K562 (cell line): Measurements from ENCODE around the gene CENPP. TPM values are rescaled to one million over a fixed set of nuclear protein-coding genes. Genes with fewer than 3 reads are reported as not detected.

Source experiments
- ATAC-seq: fragments of 200-7000 bp; cut with Tn5 transposase; 3 replicates; pipeline ENCODE4 v1.9.1; 2020; ENCODE audit warnings: moderate library complexity
- BruUV-seq: library from RNA; stranded (reverse); fragments of 400-500 nt; replicated peaks from 2 replicates; lab custom pipeline; 2021; lab: Mats Ljungman, UMichigan
- CTCF ChIA-PET: fragments of 300-600 bp; formaldehyde crosslinking; extraction: SDS; loops from one replicate; lab custom pipeline; 2021; ENCODE audit warnings: low intra/inter-chr PET ratio; lab: Yijun Ruan, JAX
- POLR2A ChIA-PET: fragments of 300-600, 350-650 bp; sonication (Branson Sonifier 250); formaldehyde crosslinking; extraction: SDS; loops from one replicate; lab custom pipeline; 2021; ENCODE audit warnings: antibody characterized with exemption, inconsistent platforms; lab: Yijun Ruan, JAX
- DNase-seq, 4 experiments: peaks; one replicate each; pipeline versions ENCODE4 v3.0.0 to v3.0.0-alpha.2; 2011 to 2018; ENCODE audit warnings: low spot score in 3 of 4, mixed read lengths in 3 of 4; ENCODE audit errors: extremely low read depth in 1 of 4
- FAIRE-seq: peaks from 2 replicates; lab custom pipeline; 2011; peaks lifted over from hg19 to GRCh38; lab: Jason Lieb, UNC
- H2AFZ ChIP-seq: 2 replicates; pipeline ENCODE4 v1.6.0; 2011; ENCODE audit warnings: low read depth, low read length, control low read depth, inconsistent platforms
- H3K27ac ChIP-seq: fragments of 200-600 bp; 3 replicates; pipeline ENCODE4 v1.8.0; 2011; ENCODE audit warnings: low read depth, mild to moderate bottlenecking, control low read depth, inconsistent platforms, low read length, moderate library complexity, mixed read lengths; ENCODE audit errors: extremely low read depth
- H3K27me3 ChIP-seq, 2 experiments: fragments of 300-600 bp in 1 of 2; 2 replicates in 1 of 2; 3 replicates in 1 of 2; pipeline versions ENCODE4 v1.6.0 to v1.8.0; 2011; ENCODE audit warnings: inconsistent platforms in 2 of 2, low read length in 2 of 2, mild to moderate bottlenecking in 1 of 2, mixed read lengths in 1 of 2, moderate library complexity in 1 of 2; ENCODE audit not compliant: control insufficient read depth in 2 of 2, insufficient read depth in 2 of 2
- H3K36me3 ChIP-seq: fragments of 300-600 bp; 3 replicates; pipeline ENCODE4 v1.8.0; 2011; ENCODE audit warnings: mild to moderate bottlenecking, low read length, inconsistent platforms; ENCODE audit not compliant: control insufficient read depth, insufficient read depth
- H3K4me1 ChIP-seq, 2 experiments: fragments of 200-600 bp in 1 of 2; replicated peaks in 1 of 2; 2 replicates in 1 of 2; 3 replicates in 1 of 2; pipeline versions ENCODE4 v1.5.1 to v1.8.0; 2011; ENCODE audit warnings: inconsistent platforms in 2 of 2, low read length in 2 of 2, mild to moderate bottlenecking in 1 of 2, mixed read lengths in 1 of 2, moderate library complexity in 1 of 2; ENCODE audit not compliant: control insufficient read depth in 2 of 2, insufficient read depth in 2 of 2
- H3K4me2 ChIP-seq: 2 replicates; pipeline ENCODE4 v1.6.1; 2011; ENCODE audit warnings: low read length, control low read depth, inconsistent platforms, mixed read lengths; ENCODE audit not compliant: insufficient read depth
- H3K4me3 ChIP-seq: fragments of 200-600 bp; sonication (generic), shearing (Covaris generic); 2 replicates; pipeline ENCODE4 v1.5.1; 2016; ENCODE audit warnings: control low read depth, inconsistent platforms
- H3K79me2 ChIP-seq: fragments of 200-600 bp; 3 replicates; pipeline ENCODE4 v1.8.0; 2011; ENCODE audit warnings: low read length, inconsistent platforms; ENCODE audit not compliant: control insufficient read depth, insufficient read depth
- H3K9ac ChIP-seq, 2 experiments: 2 replicates each; pipeline versions ENCODE4 v1.6.0 to v1.6.1; 2011; ENCODE audit warnings: low read depth in 2 of 2, low read length in 2 of 2, control low read depth in 1 of 2, inconsistent platforms in 1 of 2, mild to moderate bottlenecking in 1 of 2, mixed read lengths in 1 of 2; ENCODE audit not compliant: insufficient read depth in 1 of 2
- H3K9me1 ChIP-seq: one replicate; pipeline ENCODE4 v1.6.0; 2011; ENCODE audit warnings: inconsistent platforms, mild to moderate bottlenecking, low read length, moderate library complexity; ENCODE audit not compliant: control insufficient read depth, insufficient read depth
- H3K9me3 ChIP-seq: replicated peaks from 2 replicates; pipeline ENCODE4 v1.5.1; 2011; ENCODE audit warnings: low read depth, low read length, inconsistent platforms; ENCODE audit not compliant: control insufficient read depth, insufficient read depth
- H4K20me1 ChIP-seq: replicated peaks from 2 replicates; pipeline ENCODE4 v1.6.1; 2011; ENCODE audit warnings: low read length, inconsistent platforms, mixed read lengths; ENCODE audit not compliant: control insufficient read depth, insufficient read depth
- E2F5 ChIP-seq: sonication (generic); formaldehyde crosslinking; IDR thresholded peaks from 2 replicates; pipeline ENCODE4 v1.8.0; 2022; ENCODE audit warnings: mild to moderate bottlenecking, missing genetic modification reagents
- FOXP1 ChIP-seq: sonication (generic); formaldehyde crosslinking; IDR thresholded peaks from 2 replicates; pipeline ENCODE4 v1.8.0; 2022; ENCODE audit warnings: mild to moderate bottlenecking, missing genetic modification reagents
- THAP7 ChIP-seq: fragments of 250-450 bp; sonication (Bioruptor Pico); IDR thresholded peaks from 2 replicates; pipeline ENCODE4 v1.5.0; 2021
- WGBS: fragments of 100-300 bp; shearing (Covaris generic); methylation state at CpG from one replicate; pipeline ENCODE4 v1.1.6; 2016; ENCODE audit warnings: low coverage, mixed read lengths; ENCODE audit not compliant: insufficient coverage; ENCODE audit errors: missing lambda C conversion rate; 5-methylcytosine and 5-hydroxymethylcytosine counted together
- in situ Hi-C: fragments of 300-500 bp; cut with MboI; formaldehyde crosslinking; loops from 4 replicates; pipeline ENCODE4 v1.15.0; 2018; ENCODE audit warnings: inconsistent platforms, mixed read lengths
- intact Hi-C: fragments of 100-400 bp; cut with micrococcal nuclease; formaldehyde crosslinking; loops from 2 replicates; pipeline ENCODE4 v1.14.2; 2022
- polyA plus RNA-seq, 8 experiments: library from polyadenylated mRNA; depleted of rRNA in 4 of 8; stranded (reverse) in 5 of 8; unstranded in 3 of 8; fragments of >200 nt; fragmentation: Nextera tagmentation in 2 of 8; fragmentation: Illumina TruSeq in 1 of 8; extraction: Ambion mirVana in 2 of 8; extraction: Trizol in 1 of 8; gene quantifications; 2 replicates each; pipeline versions ENCODE4 v1.2.1 to v1.2.3, GENCODE V29; 2011 to 2014; ENCODE audit warnings: inconsistent platforms in 1 of 8, missing spikeins in 1 of 8
- total RNA-seq, 7 experiments: library from RNA; depleted of rRNA in 6 of 7; stranded (reverse); fragments of >200 nt in 6 of 7; fragmentation: Illumina TruSeq in 2 of 7; extraction: Trizol in 2 of 7; gene quantifications; 2 replicates each; pipeline versions ENCODE4 v1.2.1 to v1.2.3, GENCODE V29; 2011 to 2021; ENCODE audit warnings: low replicate concordance in 1 of 7

Gene CENPP
- total and polyA plus RNA-seq, 9 of the 15 experiments (the other 6 are each of a cell fraction or from before 2014, with no cell fraction given) = 8.0 to 28.5 (median 17.9) TPM

- Histone ChIP-seq H3K27ac (no peak overlapping the region), H3K9me1 (no peaks in the 10 kb centered on the region), H3K9ac (no peak overlapping the region)
- no peak for DNase-seq
- no TSS peak for BruUV-seq
- intact Hi-C loops = no loop called here
- no peak for ATAC-seq
- no peak for TF ChIP-seq THAP7
- TF ChIP-seq E2F5 = no peak
- TF ChIP-seq FOXP1 (CRISPR knock-in tag) = no peak
- TF ChIP-seq, all 486 proteins: peak for 0
- FAIRE-seq = no peak
- Histone ChIP-seq H3K27me3 (no peaks in the 10 kb centered on the region), H3K4me2 (no peak overlapping the region), H4K20me1 (no peaks in the 10 kb centered on the region; the same call in 1 of the 2 replicates), H3K9me3 (no peaks in the 10 kb centered on the region), H2AFZ (no peak overlapping the region), H3K4me3 (no peak overlapping the region), H3K79me2 (peaks cover 37% of the 10 kb centered on the region), H3K36me3 (peaks cover 94% of the 10 kb centered on the region), H3K4me1 (peaks cover 0 to 10% of the 10 kb centered on the region in 2 experiments; a peak in 3 of 5 replicates)
- in situ Hi-C loops = no loop called here
- WGBS = 88% methylated on average over 3 of the region's 3 CpGs
- CTCF ChIA-PET = no interaction called here
- POLR2A ChIA-PET = interaction anchor here (1.2 kb wide), 1 partner anchor 15 kb away, joined by 3 read pairs; the partner anchor contains the start of genes CENPP and NOL8
Observed at GRCh38 chr9:92310562-92310961, 15.2 kb upstream of the CENPP start.
